Myocyte (in vitro differentiated cells): Measurements from ENCODE around the gene GATA3. TPM values are rescaled to one million over a fixed set of nuclear protein-coding genes. Genes with fewer than 3 reads are reported as not detected.
"Not testable (repeated sequence)": the region's sequence is repeated elsewhere in the genome, so short reads cannot be mapped to it uniquely, and the experiment has no call there.

Experiments
- DNase-seq: peaks from one replicate; pipeline ENCODE4 v3.0.0-alpha.2; 2012; ENCODE audit warnings: low read depth
- polyA plus RNA-seq: library from polyadenylated mRNA; unstranded; fragments of >200 nt; gene quantifications from one replicate; pipeline ENCODE4 v1.2.1, GENCODE V29; 2012; ENCODE audit warnings: missing spikeins
- total RNA-seq: library from RNA; depleted of rRNA; stranded (reverse); fragments of >200 nt; gene quantifications from 2 replicates; pipeline ENCODE4 v1.2.3, GENCODE V29; 2014

GATA3 gene
- total RNA-seq: 0.11 TPM in 1 of 2 replicates, not detected in the other
- 0.05 TPM for polyA plus RNA-seq

DNA sequence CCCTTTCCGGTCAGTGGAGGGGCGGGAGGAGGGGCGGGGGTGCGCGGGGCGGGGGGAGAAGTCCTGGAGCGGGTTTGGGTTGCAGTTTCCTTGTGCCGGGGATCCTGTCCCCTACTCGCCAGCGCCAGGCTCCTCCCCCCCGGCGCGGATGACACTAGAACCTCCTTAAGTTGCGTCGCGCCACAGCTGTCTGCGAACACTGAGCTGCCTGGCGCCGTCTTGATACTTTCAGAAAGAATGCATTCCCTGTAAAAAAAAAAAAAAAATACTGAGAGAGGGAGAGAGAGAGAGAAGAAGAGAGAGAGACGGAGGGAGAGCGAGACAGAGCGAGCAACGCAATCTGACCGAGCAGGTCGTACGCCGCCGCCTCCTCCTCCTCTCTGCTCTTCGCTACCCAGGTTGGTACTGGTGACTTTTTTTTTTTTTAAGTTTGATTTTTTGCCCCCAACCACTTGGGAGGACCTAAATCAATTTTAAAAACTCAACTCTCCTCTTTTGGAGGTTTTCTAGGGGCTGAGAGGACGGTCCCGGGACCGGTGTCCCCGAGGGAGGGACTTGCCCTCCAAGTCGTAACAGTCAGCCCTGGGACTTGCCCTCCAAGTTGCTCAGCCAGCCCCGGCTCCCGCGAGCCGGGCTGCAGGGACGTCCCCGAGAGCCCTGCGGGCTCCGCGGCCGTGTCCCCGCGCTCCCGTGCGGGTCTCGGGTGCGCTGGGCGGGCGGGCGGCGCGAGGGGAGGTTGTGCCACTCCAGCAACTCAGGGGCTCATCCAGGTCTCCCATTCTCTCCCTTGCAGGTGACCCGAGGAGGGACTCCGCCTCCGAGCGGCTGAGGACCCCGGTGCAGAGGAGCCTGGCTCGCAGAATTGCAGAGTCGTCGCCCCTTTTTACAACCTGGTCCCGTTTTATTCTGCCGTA is at the start of gene GATA3:
GATA3 (plus strand) TSS at position 195 of the 914 bp plus-strand sequence. CDS start 968 bp downstream, outside the sequence.
- peak; percentile 51 for DNase-seq

- DNase-seq: no peak
Measured at GRCh38 chr10:8006274-8006999, 48.1 kb upstream of the GATA3 start.

DNA sequence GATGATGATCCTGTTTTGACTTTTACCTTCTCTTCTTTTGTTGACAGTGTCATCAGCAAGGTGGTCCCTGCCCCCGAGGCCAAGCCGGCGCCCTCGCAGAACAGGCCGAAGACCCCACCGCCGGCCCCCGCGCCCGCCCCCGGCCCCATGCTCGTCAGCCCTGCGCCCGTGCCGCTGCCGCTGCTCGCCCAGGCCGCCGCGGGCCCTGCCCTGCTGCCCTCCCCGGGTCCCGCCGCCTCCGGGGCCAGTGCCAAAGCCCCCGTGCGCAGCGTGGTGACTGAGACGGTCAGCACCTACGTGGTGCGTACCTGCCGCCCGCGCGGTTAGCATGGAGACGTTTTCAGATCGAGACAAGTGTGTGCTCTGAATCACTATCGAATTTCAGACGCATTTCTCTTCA is 45.5 kb upstream of the GATA3 start:
- no peak for DNase-seq

DNA sequence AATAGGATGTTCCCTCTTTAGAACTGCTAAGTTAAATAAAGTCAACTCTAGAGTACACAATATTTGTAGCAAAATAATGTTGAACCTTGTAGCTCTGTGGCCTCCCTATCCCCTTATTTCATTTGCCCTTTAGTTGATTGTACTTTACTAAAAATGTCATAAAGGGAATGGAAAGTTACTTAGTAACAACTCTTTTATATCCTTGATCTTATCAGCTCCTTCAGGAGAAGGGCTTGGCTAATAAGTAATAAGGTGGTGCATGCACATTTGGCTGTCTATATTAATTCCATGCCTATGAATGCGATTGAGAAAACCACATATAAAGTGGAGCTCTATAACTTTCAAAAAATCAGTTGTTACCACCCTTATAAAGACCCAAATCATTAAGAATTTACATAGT is 41.5 kb upstream of the GATA3 start:
- DNase-seq: no peak

- DNase-seq: no peak
Measured at GRCh38 chr10:8013619-8014018, 40.9 kb upstream of the GATA3 start.

DNA sequence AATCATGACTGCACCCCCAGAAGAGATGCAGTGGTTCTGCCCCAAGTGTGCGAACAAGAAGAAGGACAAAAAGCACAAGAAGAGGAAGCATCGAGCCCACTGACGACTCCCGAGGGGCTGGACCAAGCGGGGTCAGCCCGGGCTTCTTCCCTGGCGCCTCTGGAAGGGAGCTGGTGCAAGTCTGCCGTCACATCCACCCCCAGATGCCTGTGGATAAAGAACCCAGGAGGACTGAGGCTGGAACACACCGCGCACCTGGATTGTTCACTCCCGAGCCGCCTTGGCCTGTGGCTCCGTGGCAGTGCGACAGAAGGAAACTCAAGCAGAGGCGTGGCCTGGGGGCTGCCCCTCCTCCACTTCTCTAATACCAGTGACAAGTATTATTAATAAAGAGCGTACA is 39.8 kb upstream of the GATA3 start:
- DNase-seq: no peak

DNA sequence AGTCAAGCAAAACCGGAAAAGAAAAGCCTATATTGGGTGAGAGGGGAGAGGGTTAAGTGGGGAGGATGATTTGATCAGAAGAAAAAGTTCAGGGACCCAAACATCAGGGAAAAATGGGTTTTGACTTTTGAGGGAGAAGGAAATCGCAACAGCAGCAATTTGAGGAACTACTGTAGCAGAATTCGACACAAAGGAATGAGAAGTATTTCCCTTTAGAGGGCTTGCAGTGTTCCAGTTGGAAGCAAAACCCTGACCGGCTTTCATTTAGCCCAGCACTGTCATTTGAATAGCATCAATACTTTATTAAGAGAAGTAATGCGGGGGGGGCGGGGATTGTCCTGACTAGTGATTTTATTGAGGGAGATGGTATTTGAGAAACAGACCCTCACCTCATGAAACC is 37.2 kb upstream of the GATA3 start:
- DNase-seq: no peak

DNA sequence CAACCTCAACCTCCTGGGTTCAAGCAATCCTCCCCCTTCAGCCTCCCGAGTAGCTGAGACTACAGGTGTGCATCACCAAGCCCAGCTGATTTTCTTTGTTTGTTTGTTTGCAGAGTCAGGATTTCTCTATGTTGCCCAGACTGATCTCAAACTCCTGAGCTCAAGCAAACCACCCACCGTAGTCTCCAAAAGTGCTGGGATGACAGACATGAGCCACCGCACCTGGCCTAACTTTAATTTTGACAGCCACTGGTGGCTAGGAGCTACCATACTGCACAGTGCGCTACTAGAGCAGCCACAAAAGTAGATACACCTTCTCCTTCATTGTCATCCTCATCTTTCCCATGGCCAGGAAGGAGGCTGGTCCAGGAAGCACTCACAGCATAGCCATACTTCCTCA is 31.2 kb upstream of the GATA3 start:
- no peak for DNase-seq

GRCh38 chr10:8023851-8024250 is 30.6 kb upstream of the GATA3 start:
- no peak for DNase-seq

DNA sequence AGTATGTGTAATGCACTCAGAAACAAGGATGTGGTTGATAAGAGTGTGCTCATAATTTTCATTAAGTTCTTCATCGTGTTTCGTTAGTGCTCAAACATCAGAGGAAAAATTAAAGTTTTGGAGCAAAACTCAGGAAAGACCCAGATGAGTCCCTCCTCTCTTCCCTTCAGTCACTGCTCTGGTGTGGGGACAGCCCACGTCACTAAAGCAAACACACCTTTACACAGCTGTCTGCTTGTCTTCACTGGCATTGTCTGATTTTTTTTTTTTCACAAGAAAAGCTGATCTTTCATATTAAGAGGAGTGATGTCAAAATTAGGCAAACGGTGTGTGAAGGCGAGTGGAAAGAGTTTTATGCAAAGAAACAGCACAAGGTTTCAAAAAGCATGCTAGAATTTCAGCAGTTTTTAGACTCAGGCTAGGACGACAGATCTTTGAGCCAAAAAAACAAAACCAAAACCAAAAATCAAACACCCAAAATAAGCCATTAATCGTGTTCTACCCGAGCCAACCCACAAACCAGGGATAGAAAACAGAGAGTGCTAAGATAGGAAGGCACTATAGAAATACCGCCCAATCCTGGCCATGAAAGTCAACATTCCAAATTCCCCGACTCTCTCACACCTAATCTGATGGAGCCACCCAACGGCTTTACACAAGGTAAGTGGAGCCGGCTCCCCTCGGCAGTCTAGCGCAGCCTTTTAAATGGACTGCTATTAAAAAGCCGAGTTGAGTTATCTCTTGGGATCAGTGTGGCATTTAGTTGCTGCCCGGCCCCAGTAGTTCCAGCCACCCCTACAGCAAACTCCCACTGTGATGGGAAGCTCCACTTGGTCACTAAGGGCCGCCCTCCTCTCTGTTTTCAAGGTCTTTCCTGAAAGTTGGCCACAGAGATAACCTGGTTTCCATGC is 27.9 kb upstream of the GATA3 start:
- DNase-seq: no peak

DNA sequence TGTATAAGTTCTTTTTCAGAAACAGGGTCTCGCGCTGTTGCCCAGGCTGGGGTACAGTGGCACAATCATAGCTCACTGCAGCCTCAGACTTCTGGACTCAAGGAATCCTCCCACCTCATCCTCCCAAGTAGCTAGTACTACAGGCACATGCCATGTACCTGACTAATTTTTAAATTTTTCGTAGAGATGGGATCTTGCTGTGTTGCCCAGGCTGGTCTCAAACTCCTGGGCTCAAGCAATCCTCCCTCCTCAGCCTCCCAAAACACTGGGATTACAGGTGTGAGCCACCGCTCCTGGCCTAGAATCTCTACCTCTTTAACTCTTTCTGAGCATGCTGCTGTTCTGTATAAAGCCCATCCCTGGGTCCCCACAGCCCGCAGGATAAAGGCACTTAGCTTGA is 23.3 kb upstream of the GATA3 start:
- not testable (repeated sequence) for DNase-seq

DNA sequence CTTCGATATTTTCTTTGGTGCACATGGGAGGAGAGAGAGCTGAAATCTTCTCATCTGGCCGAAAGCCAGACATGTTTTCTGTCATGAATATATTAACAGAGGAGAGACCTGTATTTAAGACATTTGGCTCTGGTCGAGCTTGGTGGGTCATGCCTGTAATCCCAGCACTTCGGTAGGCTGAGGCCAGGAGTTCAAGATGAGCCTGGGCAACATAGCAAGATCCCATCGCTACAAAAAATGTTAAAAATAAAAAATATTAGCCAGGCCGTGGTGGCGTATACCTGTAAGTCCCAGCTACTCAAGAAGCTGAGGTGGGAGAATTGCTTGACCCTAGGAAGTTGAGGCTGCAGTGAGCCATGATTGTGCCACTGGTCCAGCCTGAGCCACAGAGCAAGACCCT is 21.9 kb upstream of the GATA3 start:
- DNase-seq: no peak

GRCh38 chr10:8033812-8034465 is 20.5 kb upstream of the GATA3 start:
- DNase-seq: no peak

DNA sequence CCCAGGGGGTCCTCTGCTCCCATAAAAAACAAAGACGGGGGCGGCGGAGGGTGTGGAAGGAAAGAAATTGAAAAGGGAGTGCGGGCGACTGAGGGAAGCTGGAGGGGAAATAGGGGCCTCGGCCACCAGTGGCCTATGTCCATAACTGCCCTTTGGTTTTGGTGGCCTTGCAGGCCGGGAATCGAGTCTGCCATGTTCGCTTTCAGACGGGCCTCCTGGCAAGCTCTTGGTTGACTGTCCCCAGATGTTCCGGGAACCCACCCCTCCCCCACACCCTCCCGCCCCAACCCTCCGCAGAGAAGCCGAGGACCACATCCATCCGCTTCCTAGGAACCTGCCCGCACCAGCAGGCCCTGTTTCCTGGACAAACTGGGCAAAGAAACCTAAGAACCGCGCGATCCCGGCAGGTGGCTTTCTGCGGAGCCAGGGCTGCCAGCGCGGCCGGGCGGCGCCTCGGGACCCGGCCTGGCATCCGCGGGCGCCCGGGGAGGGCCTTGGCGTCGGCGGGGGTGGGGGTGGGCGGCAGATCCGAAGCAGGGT is 20.0 kb upstream of the GATA3 start:
- DNase-seq: no peak

- no peak for DNase-seq
Measured at GRCh38 chr10:8035006-8035640, 19.4 kb upstream of the GATA3 start.

DNA sequence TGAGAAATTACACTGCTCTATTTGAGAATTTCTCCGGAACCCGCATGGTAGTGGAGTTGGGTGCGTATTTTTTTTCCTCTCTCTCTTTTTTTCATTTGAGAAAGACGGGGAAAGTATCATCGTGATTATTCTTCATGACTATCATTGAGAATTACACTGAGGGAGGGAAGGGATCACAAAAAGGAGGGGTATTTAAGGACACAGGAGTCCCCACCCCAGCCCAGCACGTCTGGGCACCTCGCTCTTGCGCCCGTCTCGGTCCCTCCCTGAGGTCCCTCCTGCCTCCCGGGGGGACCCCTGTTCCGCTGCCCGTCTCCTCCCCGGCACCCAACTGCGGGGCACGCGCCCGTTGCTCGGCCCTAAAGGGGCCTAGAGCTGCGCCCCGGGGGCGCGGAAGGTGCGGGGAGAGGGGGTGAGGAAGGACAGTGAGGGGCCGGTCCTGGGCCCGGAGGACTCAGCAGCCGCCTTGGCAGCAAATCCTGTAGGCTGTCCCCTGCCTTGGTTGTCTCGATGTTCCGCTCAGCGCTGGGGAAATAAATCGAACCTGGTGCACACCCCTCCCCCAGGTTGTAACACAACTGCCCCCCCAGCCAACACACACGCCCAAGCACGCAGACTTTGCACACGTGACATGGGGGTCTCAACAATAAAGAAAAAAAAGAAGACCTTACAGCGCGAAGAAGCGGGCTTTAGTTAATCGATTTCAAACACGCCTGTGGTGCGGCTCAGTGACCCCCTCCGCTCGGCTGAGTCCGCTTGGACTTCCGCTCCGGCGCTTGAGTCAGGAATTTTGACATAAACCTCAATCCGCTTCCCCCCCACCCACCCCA is 18.6 kb upstream of the GATA3 start:
- no peak for DNase-seq

DNA sequence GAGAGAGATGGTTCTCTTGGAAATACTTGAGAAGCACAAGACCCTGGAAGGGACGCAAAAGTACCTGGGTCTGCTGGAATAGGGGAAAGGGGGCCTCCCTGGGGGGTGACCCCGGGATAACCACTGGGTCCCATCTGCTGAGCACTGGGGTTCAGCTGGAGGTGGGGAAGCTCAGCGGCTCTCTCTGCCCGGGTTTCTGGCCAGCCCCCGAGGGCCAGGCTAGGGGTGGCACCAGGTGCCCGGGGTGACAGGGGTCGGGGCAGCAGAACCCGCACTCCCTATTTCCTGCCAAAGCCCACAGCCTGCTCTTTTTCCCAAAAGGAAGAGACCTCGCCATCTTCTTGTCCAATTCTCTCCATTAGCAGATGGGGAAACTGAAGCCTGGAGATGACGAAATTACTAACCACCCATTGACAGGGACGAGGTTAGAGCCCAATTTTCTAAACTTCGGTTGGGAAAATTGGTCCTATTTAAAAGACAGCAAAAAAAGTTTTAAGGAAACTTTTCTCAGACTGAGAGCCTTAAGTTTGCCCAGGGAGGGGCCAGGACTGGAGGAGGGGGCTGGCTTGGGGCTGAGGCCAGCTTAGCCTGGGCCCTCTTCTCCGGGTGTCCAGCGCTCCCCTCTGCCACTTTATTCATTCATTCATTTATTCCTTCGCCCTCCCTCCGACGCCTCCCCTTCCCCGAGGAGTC is 17.8 kb upstream of the GATA3 start:
- DNase-seq: no peak

DNA sequence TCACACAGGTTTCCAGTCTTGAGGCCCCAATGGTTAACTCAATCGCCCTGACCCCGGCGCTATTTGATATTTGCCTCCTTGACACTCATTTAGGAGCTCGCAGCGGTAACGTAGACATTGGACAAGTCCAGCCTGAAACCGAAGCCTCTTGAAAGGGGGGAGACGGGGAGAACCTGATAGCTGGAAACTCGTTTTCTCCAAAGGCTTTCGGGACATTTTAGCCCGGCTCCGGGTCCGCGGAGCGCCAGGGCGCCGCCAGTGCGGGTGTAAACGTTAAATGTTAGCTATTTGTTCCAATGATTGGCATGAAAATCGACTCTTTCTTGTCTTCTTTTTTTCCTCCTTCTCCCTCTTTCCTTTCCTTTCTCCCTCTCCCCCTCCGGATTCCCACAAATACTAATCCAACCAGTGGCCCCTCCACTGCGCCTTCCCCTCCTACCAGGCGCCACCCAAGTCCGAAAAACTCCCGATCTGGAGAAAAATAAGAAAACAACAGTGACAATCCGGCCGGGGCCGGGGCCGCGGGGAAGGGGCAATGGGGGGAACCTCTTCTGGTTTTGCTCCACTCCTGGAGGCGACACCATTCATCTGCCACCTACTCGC is 17.2 kb upstream of the GATA3 start:
- no peak for DNase-seq
